ENCODE results near the gene TBCD.

- TF ChIP-seq EZH2 (IDR thresholded peaks at IDR 0.05; ENCODE audit: insufficient read depth, poor library complexity, severe bottlenecking) (no peak), EZH2phosphoT487 (IDR thresholded peaks at IDR 0.05; ENCODE audit: insufficient read depth, low read depth) (no peak)
Observed at GRCh38 chr17:82814834-82815233, 63.0 kb downstream of the TBCD start.
